Activated effector memory CD4-positive, alpha-beta T cell treated with anti-CD3 and anti-CD28 coated beads, Interleukin-2, amount 50 U/mL, for 16 hours (primary cell): ENCODE data around the gene EIF2S2.
"Not testable (repeated sequence)": the region's sequence is repeated elsewhere in the genome, so short reads cannot be mapped to it uniquely, and the experiment has no call there.

Source experiments
- DNase-seq: peaks from one replicate; pipeline ENCODE4 v3.0.0-alpha.2; 2020

Gene EIF2S2

GRCh38 chr20:34111702-34112599 lies at the start of gene EIF2S2:
EIF2S2 (minus strand) TSS chr20:34112243; CDS start chr20:34112110, 133 bp downstream.
- DNase-seq = peak; percentile 98

- DNase-seq = not testable (repeated sequence)
These were observed 45.7 kb upstream of the EIF2S2 start for GRCh38 chr20:34157697-34158096.

- no peak for DNase-seq
These were observed 43.8 kb upstream of the EIF2S2 start for GRCh38 chr20:34155836-34156235.

DNA sequence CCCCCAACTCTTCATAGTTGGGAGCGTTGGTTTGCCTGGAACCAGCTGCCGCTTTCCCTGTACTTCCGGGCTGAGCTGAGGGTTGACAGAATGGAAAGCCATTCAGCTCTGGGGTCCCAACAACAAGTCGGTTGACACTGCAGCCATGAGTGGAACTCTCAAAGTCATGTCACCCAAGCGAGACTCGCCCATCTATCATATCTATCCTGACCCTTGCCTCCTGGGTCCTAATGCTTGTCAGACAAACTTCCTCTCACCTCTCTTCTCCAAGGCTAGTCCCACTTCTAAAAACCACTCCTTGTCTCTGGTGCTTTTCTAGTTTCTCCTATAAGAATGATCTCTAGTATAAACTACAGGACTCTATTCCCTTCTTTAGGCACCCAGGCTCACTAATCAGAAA lies 41.1 kb upstream of the EIF2S2 start:
- not testable (repeated sequence) for DNase-seq

DNA sequence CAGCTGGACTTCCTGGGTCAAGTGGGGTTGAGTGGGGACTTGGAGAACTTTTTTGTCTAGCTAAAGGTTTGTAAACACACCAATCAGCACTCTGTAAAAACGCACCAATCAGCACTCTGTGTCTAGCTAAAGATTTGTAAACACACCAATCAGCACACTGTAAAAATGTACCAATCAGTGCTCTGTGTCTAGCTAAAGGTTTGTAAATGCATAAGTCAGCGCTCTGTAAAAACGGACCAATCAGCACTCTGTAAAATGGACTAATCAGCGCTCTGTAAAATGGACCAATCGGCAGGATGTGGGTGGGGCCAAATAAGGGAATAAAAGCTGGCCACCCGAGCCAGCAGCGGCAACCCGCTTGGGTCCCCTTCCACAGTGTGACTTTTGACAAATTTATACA lies 40.0 kb upstream of the EIF2S2 start:
- DNase-seq = not testable (repeated sequence)

DNA sequence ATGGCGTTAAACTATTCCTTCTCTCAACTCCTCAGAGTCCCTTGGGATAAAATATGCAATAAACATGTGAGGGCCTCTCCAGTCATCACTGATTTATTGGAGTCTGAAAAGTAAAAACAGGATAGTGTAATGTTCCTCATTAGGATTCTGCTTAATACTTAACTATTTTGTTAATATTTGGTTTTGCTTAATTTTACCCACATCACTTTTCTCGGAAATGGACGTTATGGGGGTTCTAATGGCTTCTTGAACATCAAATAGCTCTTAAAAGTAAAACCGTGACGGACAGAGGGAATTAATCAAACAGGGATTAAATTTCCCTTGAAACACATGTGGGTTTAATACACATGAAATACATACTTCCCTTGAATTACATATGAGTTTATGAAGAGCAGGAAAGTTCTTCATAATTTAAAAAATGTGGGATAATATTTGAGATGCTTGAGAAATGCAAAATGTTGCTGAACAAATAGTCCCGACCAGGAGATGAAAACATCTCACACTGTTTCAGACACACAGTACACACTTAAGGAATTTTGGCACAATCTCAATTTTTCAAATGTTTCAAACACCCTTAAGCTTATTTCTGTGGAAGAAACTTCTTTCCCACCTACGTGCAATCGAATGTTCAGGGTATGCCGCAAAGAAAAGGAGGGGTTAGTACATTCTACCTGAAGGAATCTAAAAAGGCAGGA lies 38.4 kb upstream of the EIF2S2 start:
- no peak for DNase-seq

- DNase-seq = no peak
These were observed 33.3 kb upstream of the EIF2S2 start for GRCh38 chr20:34145280-34145819.

DNA sequence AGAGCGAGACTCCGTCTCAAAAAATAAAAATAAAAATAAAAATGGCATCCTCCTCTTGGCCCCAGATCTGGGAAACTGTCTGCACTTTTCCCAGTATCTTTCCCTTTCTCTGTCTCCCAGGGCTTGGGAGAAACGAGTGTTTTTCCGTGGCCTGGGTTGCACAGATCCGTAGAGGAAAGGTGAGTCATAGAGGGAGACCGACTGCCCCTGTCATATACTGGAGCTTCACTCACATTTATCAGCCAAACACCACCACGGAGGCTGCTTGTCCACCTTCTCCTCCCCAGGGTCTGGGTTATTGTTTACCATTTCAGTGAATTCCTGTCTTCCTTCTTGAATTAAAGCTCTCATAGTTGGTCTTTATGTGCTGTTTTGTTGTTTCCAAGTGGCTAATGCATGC lies 31.9 kb upstream of the EIF2S2 start:
- no peak for DNase-seq

- DNase-seq = no peak
These were observed 30.1 kb upstream of the EIF2S2 start for GRCh38 chr20:34142121-34142520.

DNA sequence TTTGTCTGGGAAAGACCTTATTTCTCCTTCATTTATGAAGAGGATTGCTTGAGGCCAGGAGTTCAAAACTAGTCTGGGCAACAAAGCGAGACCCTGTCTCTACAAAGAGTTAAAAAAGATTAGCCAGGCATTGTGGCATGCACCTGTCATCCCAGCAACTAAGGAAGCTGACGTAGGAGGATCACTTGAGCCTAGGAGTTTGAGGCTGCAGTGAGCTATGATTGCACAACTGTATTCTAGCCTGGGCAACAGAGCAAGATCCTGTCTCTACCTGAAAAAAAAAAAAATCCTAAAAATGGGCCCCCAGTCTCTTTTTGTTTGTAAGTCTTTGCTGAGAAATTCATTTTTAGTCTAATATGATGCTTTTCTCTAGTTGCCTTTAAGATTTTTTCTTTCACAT lies 29.2 kb upstream of the EIF2S2 start:
- DNase-seq = no peak

- not testable (repeated sequence) for DNase-seq
These were observed 23.7 kb upstream of the EIF2S2 start for GRCh38 chr20:34135525-34136275.

- DNase-seq = not testable (repeated sequence)
These were observed 21.4 kb upstream of the EIF2S2 start for GRCh38 chr20:34133365-34133860.

DNA sequence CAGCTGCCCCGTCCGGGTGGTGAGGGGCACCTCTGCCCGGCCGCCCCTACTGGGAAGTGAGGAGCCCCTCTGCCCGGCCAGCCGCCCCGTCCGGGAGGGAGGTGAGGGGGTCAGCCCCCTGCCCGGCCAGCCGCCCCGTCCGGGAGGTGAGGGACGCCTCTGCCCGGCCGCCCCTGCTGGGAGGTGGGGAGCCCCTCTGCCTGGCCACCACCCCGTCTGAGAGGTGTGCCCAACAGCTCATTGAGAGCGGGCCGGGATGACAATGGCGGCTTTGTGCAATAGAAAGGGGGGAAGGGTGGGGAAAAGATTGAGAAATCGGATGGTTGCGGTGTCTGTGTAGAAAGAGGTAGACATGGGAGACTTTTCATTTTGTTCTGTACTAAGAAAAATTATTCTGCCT lies 20.9 kb upstream of the EIF2S2 start:
- not testable (repeated sequence) for DNase-seq

DNA sequence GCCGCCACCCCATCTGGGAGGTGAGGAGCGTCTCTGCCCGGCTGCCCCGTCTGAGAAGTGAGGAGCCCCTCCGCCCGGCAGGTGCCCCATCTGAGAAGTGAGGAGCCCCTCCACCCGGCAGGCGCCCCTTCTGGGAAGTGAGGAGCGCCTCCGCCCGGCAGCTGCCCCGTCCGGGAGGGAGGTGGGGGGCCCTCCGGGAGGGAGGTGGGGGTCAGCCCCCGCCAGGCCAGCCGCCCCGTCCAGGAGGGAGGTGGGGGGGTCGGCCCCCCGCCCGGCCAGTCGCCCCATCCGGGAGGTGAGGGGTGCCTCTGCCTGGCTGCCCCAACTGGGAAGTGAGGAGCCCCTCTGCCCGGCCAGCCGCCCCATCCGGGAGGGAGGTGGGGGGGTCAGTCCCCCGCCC lies 20.4 kb upstream of the EIF2S2 start:
- DNase-seq = not testable (repeated sequence)

GRCh38 chr20:34131491-34131890 lies 19.4 kb upstream of the EIF2S2 start:
- DNase-seq = no peak

DNA sequence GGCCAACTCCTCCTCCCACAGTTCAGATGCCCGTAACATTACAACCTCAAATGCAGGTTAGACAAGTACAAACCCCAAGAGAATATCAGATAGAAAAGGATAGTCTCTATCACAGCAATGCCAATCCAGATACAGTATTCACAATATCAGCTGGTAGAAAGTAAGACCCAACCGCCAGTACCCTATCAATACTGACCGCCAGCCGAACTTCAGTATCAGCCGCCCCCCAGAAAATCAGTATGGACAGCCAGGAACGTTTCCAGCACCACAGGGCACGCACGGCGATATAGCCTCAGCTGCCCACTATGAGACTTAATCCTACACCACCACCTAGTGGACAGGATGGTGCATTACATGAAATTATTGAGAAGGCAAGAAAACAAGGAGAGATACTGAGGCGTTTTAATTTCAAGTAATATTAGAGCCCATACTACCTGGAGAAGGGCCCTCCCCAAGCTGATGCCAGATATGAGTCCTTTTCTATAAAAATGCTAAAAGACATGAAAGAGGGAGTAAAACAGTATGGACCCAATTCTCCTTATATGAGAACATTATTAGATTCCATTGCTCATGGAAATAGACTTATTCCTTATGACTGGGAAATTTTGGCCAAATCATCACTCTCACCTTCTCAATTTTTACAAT lies 17.6 kb upstream of the EIF2S2 start:
- DNase-seq = peak; percentile 78

DNA sequence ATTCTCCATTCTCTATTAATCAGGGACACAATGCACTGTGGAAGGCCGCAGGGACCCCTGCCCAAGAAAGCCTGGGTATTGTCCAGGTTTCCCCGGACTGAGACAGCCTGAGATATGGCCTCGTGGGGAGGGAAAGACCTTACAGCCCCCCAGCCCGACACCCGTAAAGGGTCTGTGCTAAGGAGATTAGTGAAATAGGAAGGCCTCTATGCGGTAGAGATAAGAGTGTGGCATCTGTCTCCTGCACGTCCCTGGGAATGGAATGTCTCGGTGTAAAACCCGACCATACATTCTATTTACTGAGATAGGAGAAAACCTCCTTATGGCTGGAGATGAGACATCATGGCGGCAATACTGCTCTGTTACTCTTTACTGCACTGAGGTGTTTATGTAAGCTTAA lies 15.7 kb upstream of the EIF2S2 start:
- DNase-seq = no peak

DNA sequence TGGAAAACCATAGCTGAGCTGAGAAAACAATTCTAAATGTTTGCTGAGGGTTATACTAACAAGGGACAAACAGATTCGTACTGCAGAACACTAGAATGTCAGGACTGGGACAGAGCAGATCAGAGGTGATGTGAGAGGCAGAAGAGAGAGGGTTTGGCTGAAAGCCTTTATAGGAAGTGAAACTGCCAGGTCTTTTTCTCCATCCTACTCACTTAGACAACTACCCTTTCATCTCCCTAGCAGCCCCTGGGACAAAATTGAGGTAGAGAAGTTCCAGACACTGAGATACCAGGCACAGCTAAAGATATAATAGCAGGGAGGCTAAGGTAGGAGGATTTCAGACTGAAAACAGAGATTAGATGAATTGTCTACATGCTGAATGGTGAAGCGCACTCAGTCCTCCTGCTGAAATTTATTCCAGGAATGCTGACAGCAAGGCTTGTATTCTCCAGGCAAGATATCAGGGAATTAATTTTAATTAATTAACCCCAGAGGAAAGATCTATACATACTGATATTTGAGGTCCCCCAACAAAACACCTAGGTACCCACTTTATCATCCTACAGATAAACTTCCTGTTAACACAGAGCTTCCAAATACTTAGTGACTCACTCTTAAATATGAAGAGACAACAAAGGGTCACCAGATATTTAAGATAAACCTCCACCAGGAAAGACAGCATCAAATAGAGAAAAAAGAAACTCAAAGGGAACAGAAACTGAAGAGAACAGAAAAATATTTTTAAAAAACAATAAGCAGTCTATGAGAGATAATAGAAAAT lies 12.6 kb upstream of the EIF2S2 start:
- DNase-seq = no peak

- no peak for DNase-seq
These were observed 11.3 kb upstream of the EIF2S2 start for GRCh38 chr20:34123309-34123708.

- no peak for DNase-seq
These were observed 10.4 kb upstream of the EIF2S2 start for GRCh38 chr20:34122274-34122980.

- no peak for DNase-seq
These were observed 8.2 kb upstream of the EIF2S2 start for GRCh38 chr20:34120213-34120612.
